ENCODE results near the gene ST6GALNAC5. TPM values are rescaled to one million over a fixed set of nuclear protein-coding genes. Genes with fewer than 3 reads are reported as not detected.

The ST6GALNAC5 gene
- total RNA-seq, 1 donor from 2014 or later = 0.26 TPM

GRCh38 chr1:77026640-77027039 is 159.4 kb downstream of the ST6GALNAC5 start:
- FAIRE-seq (no peak), DNase-seq (ENCODE audit: low read depth) (no peak)
- Histone ChIP-seq H3K4me3 (ENCODE audit: low read depth, low read length) (no peak overlapping the region), H3K36me3 (ENCODE audit: control insufficient read depth, insufficient read depth, low read length) (no peaks in the 10 kb centered on the region), H3K27me3 (ENCODE audit: control insufficient read depth, insufficient read depth, low read length) (no peaks in the 10 kb centered on the region)
- TF ChIP-seq CTCF (IDR thresholded peaks at IDR 0.05; ENCODE audit: insufficient read depth, low read length, severe bottlenecking) = no peak

- no peak for DNase-seq (ENCODE audit: low read depth)
- no peak for TF ChIP-seq CTCF (IDR thresholded peaks at IDR 0.05; ENCODE audit: insufficient read depth, low read length, severe bottlenecking)
- no peaks in the 10 kb centered on the region for H3K36me3 ChIP-seq (ENCODE audit: control insufficient read depth, insufficient read depth, low read length)
- H3K4me3 ChIP-seq (ENCODE audit: low read depth, low read length) = no peak overlapping the region
- H3K27me3 ChIP-seq (ENCODE audit: control insufficient read depth, insufficient read depth, low read length) = no peaks in the 10 kb centered on the region
- no peak for FAIRE-seq
These were observed 160.6 kb downstream of the ST6GALNAC5 start for GRCh38 chr1:77027847-77028246.

- DNase-seq (ENCODE audit: low read depth) (no peak), FAIRE-seq (no peak)
- H3K36me3 ChIP-seq (ENCODE audit: control insufficient read depth, insufficient read depth, low read length) = no peaks in the 10 kb centered on the region
- TF ChIP-seq CTCF (IDR thresholded peaks at IDR 0.05; ENCODE audit: insufficient read depth, low read length, severe bottlenecking) = no peak
- H3K27me3 ChIP-seq (ENCODE audit: control insufficient read depth, insufficient read depth, low read length) = no peaks in the 10 kb centered on the region
- H3K4me3 ChIP-seq (ENCODE audit: low read depth, low read length) = no peak overlapping the region
These were observed 163.3 kb downstream of the ST6GALNAC5 start for GRCh38 chr1:77030401-77031105.

GRCh38 chr1:77031106-77031662 is 163.9 kb downstream of the ST6GALNAC5 start:
- FAIRE-seq = no peak
- Histone ChIP-seq H3K36me3 (ENCODE audit: control insufficient read depth, insufficient read depth, low read length) (no peaks in the 10 kb centered on the region), H3K4me3 (ENCODE audit: low read depth, low read length) (no peak overlapping the region), H3K27me3 (ENCODE audit: control insufficient read depth, insufficient read depth, low read length) (no peaks in the 10 kb centered on the region)
- TF ChIP-seq CTCF (IDR thresholded peaks at IDR 0.05; ENCODE audit: insufficient read depth, low read length, severe bottlenecking) = no peak
- DNase-seq (ENCODE audit: low read depth) = peak; percentile 66

GRCh38 chr1:77036560-77036959 is 169.3 kb downstream of the ST6GALNAC5 start:
- FAIRE-seq = no peak
- no peaks in the 10 kb centered on the region for H3K27me3 ChIP-seq (ENCODE audit: control insufficient read depth, insufficient read depth, low read length)
- DNase-seq (ENCODE audit: low read depth) = peak; percentile 46
- H3K4me3 ChIP-seq (ENCODE audit: low read depth, low read length) = no peak overlapping the region
- TF ChIP-seq CTCF (IDR thresholded peaks at IDR 0.05; ENCODE audit: insufficient read depth, low read length, severe bottlenecking) = no peak
- H3K36me3 ChIP-seq (ENCODE audit: control insufficient read depth, insufficient read depth, low read length) = no peaks in the 10 kb centered on the region
